MM.1S (cell line): ENCODE results near the gene MAP3K12.
"Not testable (repeated sequence)": the region's sequence is repeated elsewhere in the genome, so short reads cannot be mapped to it uniquely, and the experiment has no call there.

ENCODE experiments used
- DNase-seq: peaks from one replicate; pipeline ENCODE4 v3.0.0-alpha.2; 2015
- H2AFZ ChIP-seq: fragments of 300-600 bp; sonication (generic); 2 replicates; pipeline ENCODE4 v1.6.0; 2016; ENCODE audit warnings: antibody characterized with exemption, low read length
- H3F3A ChIP-seq: fragments of 300-600 bp; sonication (generic); 2 replicates; pipeline ENCODE4 v1.6.1; 2016; ENCODE audit warnings: mild to moderate bottlenecking, antibody characterized with exemption, low read length, moderate library complexity, mixed read lengths; ENCODE audit not compliant: insufficient read depth
- H3K27ac ChIP-seq: fragments of 300-600 bp; sonication (generic); 2 replicates; pipeline ENCODE4 v1.5.1; 2016; ENCODE audit warnings: mild to moderate bottlenecking, low read length
- H3K27me3 ChIP-seq: fragments of 300-600 bp; sonication (generic); replicated peaks from 2 replicates; pipeline ENCODE4 v1.6.0; 2016; ENCODE audit warnings: low read length; ENCODE audit not compliant: insufficient read depth
- H3K36me3 ChIP-seq: fragments of 300-600 bp; sonication (generic); replicated peaks from 2 replicates; pipeline ENCODE4 v1.6.1; 2016; ENCODE audit warnings: mild to moderate bottlenecking, low read length, mixed read lengths; ENCODE audit not compliant: insufficient read depth
- H3K4me1 ChIP-seq: fragments of 300-600 bp; sonication (generic); 2 replicates; pipeline ENCODE4 v1.6.1; 2016; ENCODE audit warnings: low read length, mixed read lengths
- H3K4me2 ChIP-seq: fragments of 300-600 bp; sonication (generic); 2 replicates; pipeline ENCODE4 v1.6.0; 2016; ENCODE audit warnings: low read depth, low read length
- H3K4me3 ChIP-seq: fragments of 300-600 bp; sonication (generic); 2 replicates; pipeline ENCODE4 v1.5.1; 2016; ENCODE audit warnings: low read length, mixed read lengths
- H3K79me2 ChIP-seq: fragments of 300-600 bp; sonication (generic); 2 replicates; pipeline ENCODE4 v1.6.1; 2016; ENCODE audit warnings: mixed run types, low read length, mixed read lengths
- H3K9ac ChIP-seq: fragments of 300-600 bp; sonication (generic); 2 replicates; pipeline ENCODE4 v1.6.1; 2016; ENCODE audit warnings: low read length, mixed read lengths
- H3K9me2 ChIP-seq: fragments of 300-600 bp; sonication (generic); replicated peaks from 2 replicates; pipeline ENCODE4 v1.6.1; 2016; ENCODE audit warnings: mild to moderate bottlenecking, low read length, mixed read lengths; ENCODE audit not compliant: insufficient read depth
- H3K9me3 ChIP-seq: fragments of 300-600 bp; sonication (generic); replicated peaks from 2 replicates; pipeline ENCODE4 v1.6.1; 2016; ENCODE audit warnings: mild to moderate bottlenecking, low read length, mixed read lengths; ENCODE audit not compliant: insufficient read depth
- H4K20me1 ChIP-seq: fragments of 300-600 bp; sonication (generic); 2 replicates; pipeline ENCODE4 v1.6.1; 2016; ENCODE audit warnings: mild to moderate bottlenecking, low read length, moderate library complexity, mixed read lengths; ENCODE audit not compliant: insufficient read depth
- EZH2 ChIP-seq: fragments of 300-600 bp; sonication (generic); optimal IDR thresholded peaks from 2 replicates; pipeline ENCODE3; 2017; ENCODE audit warnings: low read depth, mild to moderate bottlenecking, antibody characterized with exemption, low read length, mixed read lengths
- EZH2phosphoT487 ChIP-seq: fragments of 300-600 bp; sonication (generic); IDR thresholded peaks from 2 replicates; pipeline ENCODE4 v1.6.1; 2018; ENCODE audit warnings: antibody characterized with exemption, low read length
- TF ChIP-seq, protein P1 (sequence below): fragments of 300-600 bp; sonication (generic); IDR thresholded peaks from 2 replicates; pipeline ENCODE4 v1.5.1; 2016; ENCODE audit warnings: antibody characterized with exemption, low read length, mixed read lengths

MAP3K12 gene

DNA sequence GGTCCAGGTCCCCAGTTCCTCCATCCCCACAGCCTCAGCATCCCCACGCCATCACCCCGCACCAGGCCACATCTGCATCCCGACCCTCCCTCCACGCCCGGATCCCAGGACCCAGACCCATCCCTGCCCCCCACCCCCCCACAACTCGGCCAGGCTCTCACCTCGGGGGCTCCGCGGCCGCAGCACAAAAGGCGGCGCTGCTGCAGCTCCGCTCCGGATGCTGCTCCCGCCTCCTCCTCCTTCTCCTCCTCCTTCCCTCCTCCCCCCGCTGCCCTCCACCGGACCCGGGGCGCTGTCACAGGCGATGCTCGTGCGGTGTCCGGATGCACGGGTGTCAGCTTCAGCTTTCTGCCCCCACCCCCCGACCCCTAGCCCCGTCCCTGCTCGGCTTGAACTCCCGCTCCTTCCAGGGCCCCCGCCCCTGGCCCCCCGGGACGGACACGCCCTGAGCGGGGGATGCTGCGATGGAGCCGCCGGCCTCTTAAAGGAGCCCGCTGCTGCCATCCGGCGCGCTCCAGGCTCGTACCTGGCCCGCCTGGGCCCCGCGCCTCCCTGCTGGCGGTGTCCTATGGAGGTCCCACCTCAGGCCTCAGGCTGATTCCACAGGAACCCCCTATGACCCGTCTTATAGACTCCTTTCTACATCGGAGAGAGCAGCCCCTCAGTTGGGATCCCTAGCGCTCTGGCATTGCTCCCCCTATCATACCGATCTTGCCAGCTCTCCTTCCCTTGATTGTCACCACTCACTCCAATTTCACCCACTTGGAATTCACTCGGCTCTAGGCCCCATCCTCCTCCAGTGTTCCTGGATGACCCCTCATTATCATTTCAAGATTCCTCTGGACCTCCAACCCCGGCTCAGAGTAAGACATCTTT, at the start of gene MAP3K12:
Gene MAP3K12 (minus strand): TSS at position 193 of the 876 bp plus-strand sequence. CDS start 12,067 bp downstream, outside the sequence.
- peak within 1 kb of the TSS; percentile 78 for H3K9ac ChIP-seq
- DNase-seq: peak; percentile 56
- H2AFZ ChIP-seq: peak within 1 kb of the TSS; percentile 56
- no peaks in the 10 kb centered on the region for H4K20me1 ChIP-seq
- peak within 1 kb of the TSS; percentile 88 for H3K27ac ChIP-seq
- H3K79me2 ChIP-seq: peaks cover 57% of the 10 kb centered on the region
- H3K27me3 ChIP-seq: no peaks in the 10 kb centered on the region
- peaks cover 9% of the 10 kb centered on the region for H3F3A ChIP-seq
- peak within 1 kb of the TSS; percentile 99 for H3K4me2 ChIP-seq
- TF ChIP-seq EZH2: no peak
- TF ChIP-seq, protein P1, sequence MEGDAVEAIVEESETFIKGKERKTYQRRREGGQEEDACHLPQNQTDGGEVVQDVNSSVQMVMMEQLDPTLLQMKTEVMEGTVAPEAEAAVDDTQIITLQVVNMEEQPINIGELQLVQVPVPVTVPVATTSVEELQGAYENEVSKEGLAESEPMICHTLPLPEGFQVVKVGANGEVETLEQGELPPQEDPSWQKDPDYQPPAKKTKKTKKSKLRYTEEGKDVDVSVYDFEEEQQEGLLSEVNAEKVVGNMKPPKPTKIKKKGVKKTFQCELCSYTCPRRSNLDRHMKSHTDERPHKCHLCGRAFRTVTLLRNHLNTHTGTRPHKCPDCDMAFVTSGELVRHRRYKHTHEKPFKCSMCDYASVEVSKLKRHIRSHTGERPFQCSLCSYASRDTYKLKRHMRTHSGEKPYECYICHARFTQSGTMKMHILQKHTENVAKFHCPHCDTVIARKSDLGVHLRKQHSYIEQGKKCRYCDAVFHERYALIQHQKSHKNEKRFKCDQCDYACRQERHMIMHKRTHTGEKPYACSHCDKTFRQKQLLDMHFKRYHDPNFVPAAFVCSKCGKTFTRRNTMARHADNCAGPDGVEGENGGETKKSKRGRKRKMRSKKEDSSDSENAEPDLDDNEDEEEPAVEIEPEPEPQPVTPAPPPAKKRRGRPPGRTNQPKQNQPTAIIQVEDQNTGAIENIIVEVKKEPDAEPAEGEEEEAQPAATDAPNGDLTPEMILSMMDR: no peak; the same call in 1 of the 2 replicates
- TF ChIP-seq EZH2phosphoT487: no peak
- H3K9me3 ChIP-seq: no peaks in the 10 kb centered on the region
- H3K9me2 ChIP-seq: no peaks in the 10 kb centered on the region
- peaks cover 13% of the 10 kb centered on the region for H3K4me1 ChIP-seq
- H3K4me3 ChIP-seq: peak within 1 kb of the TSS; percentile 84
- H3K36me3 ChIP-seq: no peaks in the 10 kb centered on the region

- Histone ChIP-seq H3F3A (peaks cover 36% of the 10 kb centered on the region), H3K4me1 (peaks cover 34% of the 10 kb centered on the region)
- not testable (repeated sequence) for DNase-seq, H3K9me3 ChIP-seq, H3K4me2 ChIP-seq, H3K4me3 ChIP-seq, H3K27me3 ChIP-seq, H4K20me1 ChIP-seq, H3K9ac ChIP-seq, H3K36me3 ChIP-seq, H3K9me2 ChIP-seq, H2AFZ ChIP-seq, H3K27ac ChIP-seq, H3K79me2 ChIP-seq
Measured at GRCh38 chr12:53548354-53548753, 49.1 kb upstream of the MAP3K12 start.

DNA sequence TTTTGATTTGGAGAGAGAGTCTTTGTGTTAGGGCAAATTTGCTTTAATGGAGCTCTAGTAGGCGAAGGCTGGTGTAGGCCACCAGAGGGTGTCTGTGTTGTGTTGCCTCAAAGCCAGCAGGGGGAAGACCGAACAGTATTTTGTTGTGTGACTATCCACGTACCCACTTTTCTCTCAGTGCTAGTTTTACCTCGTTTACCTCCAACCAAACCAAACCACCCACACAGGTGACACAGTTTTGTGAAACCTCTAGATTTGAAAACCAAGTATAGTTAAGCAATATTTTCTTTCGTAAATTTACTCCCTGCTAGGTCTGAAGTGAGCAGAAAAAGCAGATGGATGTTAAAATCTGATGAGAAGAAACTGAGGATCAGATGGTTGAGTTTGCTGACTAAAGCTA, 44.3 kb upstream of the MAP3K12 start:
- H3K9me2 ChIP-seq: no peaks in the 10 kb centered on the region
- no peak for TF ChIP-seq EZH2phosphoT487
- no peak for TF ChIP-seq EZH2
- TF ChIP-seq, protein P1: peak; percentile 92
- no peak overlapping the region for H3K4me3 ChIP-seq
- no peak overlapping the region for H2AFZ ChIP-seq
- no peaks in the 10 kb centered on the region; the same call in 1 of the 2 replicates for H3K36me3 ChIP-seq
- no peaks in the 10 kb centered on the region for H3K79me2 ChIP-seq
- no peaks in the 10 kb centered on the region for H3K27me3 ChIP-seq
- peaks cover 9% of the 10 kb centered on the region; the same call in 1 of the 2 replicates for H3F3A ChIP-seq
- no peaks in the 10 kb centered on the region for H3K9me3 ChIP-seq
- peak overlapping the region; percentile 7; the same call in 1 of the 2 replicates for H3K9ac ChIP-seq
- no peaks in the 10 kb centered on the region for H4K20me1 ChIP-seq
- peaks cover 8% of the 10 kb centered on the region for H3K4me1 ChIP-seq
- peak; percentile 76 for DNase-seq
- H3K4me2 ChIP-seq: peak overlapping the region; percentile 44
- peak overlapping the region; percentile 47; the same call in 1 of the 2 replicates for H3K27ac ChIP-seq

DNA sequence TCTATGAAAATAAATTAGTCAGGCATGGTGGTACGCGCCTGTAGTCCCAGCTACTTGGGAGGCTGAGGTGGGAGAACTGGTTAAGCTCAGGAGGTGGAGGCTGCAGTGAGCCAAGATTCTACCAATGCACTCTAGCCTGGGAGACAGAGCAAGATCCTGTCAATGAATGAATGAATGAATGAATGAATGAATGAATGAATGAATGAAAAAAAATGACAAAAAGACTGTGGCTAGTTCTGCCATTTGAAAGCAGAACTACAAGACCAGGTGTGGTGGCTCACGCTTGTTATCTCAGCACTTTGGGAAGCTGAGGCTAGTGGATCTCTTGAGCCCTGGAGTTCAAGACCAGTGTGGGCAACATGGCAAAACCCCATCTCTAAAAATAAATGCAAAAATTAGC, 40.3 kb upstream of the MAP3K12 start:
- no peak for DNase-seq
- H2AFZ ChIP-seq: no peak overlapping the region

More for the DNA sequence above, 40.3 kb upstream of the MAP3K12 start:
- H3K4me2 ChIP-seq: no peak overlapping the region
- no peaks in the 10 kb centered on the region for H4K20me1 ChIP-seq
- no peaks in the 10 kb centered on the region for H3K79me2 ChIP-seq
- TF ChIP-seq, protein P1: no peak
- no peak for TF ChIP-seq EZH2
- TF ChIP-seq EZH2phosphoT487: no peak
- no peaks in the 10 kb centered on the region for H3K9me2 ChIP-seq
- H3F3A ChIP-seq: peaks cover 9% of the 10 kb centered on the region; the same call in 1 of the 2 replicates
- H3K27me3 ChIP-seq: no peaks in the 10 kb centered on the region
- no peaks in the 10 kb centered on the region for H3K9me3 ChIP-seq
- H3K4me3 ChIP-seq: no peak overlapping the region
- H3K9ac ChIP-seq: no peak overlapping the region
- H3K4me1 ChIP-seq: peaks cover 8% of the 10 kb centered on the region
- H3K36me3 ChIP-seq: no peaks in the 10 kb centered on the region; the same call in 1 of the 2 replicates
- no peak overlapping the region for H3K27ac ChIP-seq
